Measurements from ENCODE around the gene NTN4. TPM values are rescaled to one million over a fixed set of nuclear protein-coding genes. Genes with fewer than 3 reads are reported as not detected.

Gene NTN4
- total and polyA plus RNA-seq, 4 donors = 22.1 to 72.4 (median 53.5) TPM

- no peak for ATAC-seq (ENCODE audit: insufficient read depth, low FRiP score)
- DNase-seq = no peak
- WGBS, 2 donors = 61 to 75% methylated on average over 9 of the region's 9 CpGs
- H3K27ac ChIP-seq (ENCODE audit: low read depth in 1 of 2, low read length in 1 of 2) = peak overlapping the region in 1 of 2 donors; percentile 78
- peaks cover 0 to 6% (median 0%) of the 10 kb centered on the region in 5 donors for H3K4me1 ChIP-seq (ENCODE audit: control insufficient read depth in 5 of 5, insufficient read depth in 5 of 5, low read length in 5 of 5)
- H3K9me3 ChIP-seq (ENCODE audit: control insufficient read depth in 4 of 4, insufficient read depth in 3 of 4, low read length in 3 of 4) = no peaks in the 10 kb centered on the region
- no peak for TF ChIP-seq CTCF (IDR thresholded peaks at IDR 0.05; ENCODE audit: control extremely low read depth, extremely low read depth)
- H3K36me3 ChIP-seq (ENCODE audit: control insufficient read depth in 4 of 4, insufficient read depth in 4 of 4, low read length in 4 of 4) = no peaks in the 10 kb centered on the region
- no peak overlapping the region for H3K9ac ChIP-seq (ENCODE audit: insufficient read depth in 1 of 2, low read length in 2 of 2)
- no peaks in the 10 kb centered on the region for H3K27me3 ChIP-seq (ENCODE audit: control insufficient read depth in 3 of 3, insufficient read depth in 3 of 3, low read length in 2 of 3)
- no peak overlapping the region for H3K4me3 ChIP-seq
Observed at GRCh38 chr12:95653771-95654546, 136.6 kb downstream of the NTN4 start.

- Histone ChIP-seq H3K4me1 (ENCODE audit: control insufficient read depth in 5 of 5, insufficient read depth in 5 of 5, low read length in 5 of 5) (peaks cover 0 to 11% (median 0%) of the 10 kb centered on the region in 5 donors), H3K9ac (ENCODE audit: insufficient read depth in 1 of 2, low read length in 2 of 2) (no peak overlapping the region), H3K27ac (ENCODE audit: low read depth in 1 of 2, low read length in 1 of 2) (no peak overlapping the region), H3K4me3 (no peak overlapping the region), H3K36me3 (ENCODE audit: control insufficient read depth in 4 of 4, insufficient read depth in 4 of 4, low read length in 4 of 4) (no peaks in the 10 kb centered on the region), H3K27me3 (ENCODE audit: control insufficient read depth in 3 of 3, insufficient read depth in 3 of 3, low read length in 2 of 3) (no peaks in the 10 kb centered on the region), H3K9me3 (ENCODE audit: control insufficient read depth in 4 of 4, insufficient read depth in 3 of 4, low read length in 3 of 4) (no peaks in the 10 kb centered on the region)
- no peak for DNase-seq
- WGBS, 2 donors = 92 to 98% methylated on average over 6 of the region's 6 CpGs
- no peak for TF ChIP-seq CTCF (IDR thresholded peaks at IDR 0.05; ENCODE audit: control extremely low read depth, extremely low read depth)
- ATAC-seq (ENCODE audit: insufficient read depth, low FRiP score) = no peak
Observed at GRCh38 chr12:95651681-95652080, 138.9 kb downstream of the NTN4 start.

GRCh38 chr12:95648990-95649791 is 141.4 kb downstream of the NTN4 start:
- no peaks in the 10 kb centered on the region for H3K36me3 ChIP-seq (ENCODE audit: control insufficient read depth in 4 of 4, insufficient read depth in 4 of 4, low read length in 4 of 4)
- DNase-seq = peak in 1 of 3 donors; percentile 41
- H3K4me3 ChIP-seq = no peak overlapping the region
- H3K27me3 ChIP-seq (ENCODE audit: control insufficient read depth in 3 of 3, insufficient read depth in 3 of 3, low read length in 2 of 3) = no peaks in the 10 kb centered on the region
- H3K4me1 ChIP-seq (ENCODE audit: control insufficient read depth in 5 of 5, insufficient read depth in 5 of 5, low read length in 5 of 5) = peaks cover 0 to 14% (median 0%) of the 10 kb centered on the region in 5 donors
- H3K9me3 ChIP-seq (ENCODE audit: control insufficient read depth in 4 of 4, insufficient read depth in 3 of 4, low read length in 3 of 4) = no peaks in the 10 kb centered on the region
- 75 to 77% methylated on average over 9 of the region's 9 CpGs for WGBS, 2 donors
- TF ChIP-seq CTCF (IDR thresholded peaks at IDR 0.05; ENCODE audit: control extremely low read depth, extremely low read depth) = no peak
- ATAC-seq (ENCODE audit: insufficient read depth, low FRiP score) = no peak
- peak overlapping the region in 1 of 2 donors; percentile 57 for H3K27ac ChIP-seq (ENCODE audit: low read depth in 1 of 2, low read length in 1 of 2)
- H3K9ac ChIP-seq (ENCODE audit: insufficient read depth in 1 of 2, low read length in 2 of 2) = no peak overlapping the region
